VCaP (cell line): Measurements from ENCODE around the gene GIMAP2.
"Not testable (repeated sequence)": the region's sequence is repeated elsewhere in the genome, so short reads cannot be mapped to it uniquely, and the experiment has no call there.

Experiments used
- H3K27ac ChIP-seq: fragments of 450-650 bp; 2 replicates; pipeline ENCODE4 v1.5.1; 2017
- TF ChIP-seq, protein P1 (sequence below): fragments of 450-650 bp; conservative IDR thresholded peaks from 2 replicates; pipeline ENCODE4 v1.5.1; 2017; ENCODE audit warnings: mild to moderate bottlenecking, moderate library complexity

The GIMAP2 gene

DNA sequence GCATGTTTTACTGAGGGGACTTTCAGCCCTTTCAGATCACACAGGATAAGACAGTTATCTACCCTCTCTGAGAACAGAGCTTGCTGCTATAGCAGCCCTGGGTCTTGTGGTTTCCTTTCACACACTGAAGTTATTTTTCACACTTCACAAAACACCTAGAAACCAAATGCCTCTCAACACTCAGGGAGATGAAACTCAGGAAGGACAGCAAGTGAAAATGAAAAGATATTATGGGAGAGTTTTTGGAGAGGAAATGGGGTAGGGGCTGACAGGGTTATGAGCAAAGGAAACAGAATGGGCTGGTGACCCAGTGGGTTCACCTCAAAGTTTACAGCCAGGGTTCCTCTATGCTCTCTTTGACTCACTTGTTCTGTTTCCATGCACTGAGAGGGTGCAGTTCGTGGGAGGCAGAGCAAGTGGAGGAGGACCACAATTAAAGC, 17.0 kb upstream of the GIMAP2 start:
- TF ChIP-seq, protein P1, sequence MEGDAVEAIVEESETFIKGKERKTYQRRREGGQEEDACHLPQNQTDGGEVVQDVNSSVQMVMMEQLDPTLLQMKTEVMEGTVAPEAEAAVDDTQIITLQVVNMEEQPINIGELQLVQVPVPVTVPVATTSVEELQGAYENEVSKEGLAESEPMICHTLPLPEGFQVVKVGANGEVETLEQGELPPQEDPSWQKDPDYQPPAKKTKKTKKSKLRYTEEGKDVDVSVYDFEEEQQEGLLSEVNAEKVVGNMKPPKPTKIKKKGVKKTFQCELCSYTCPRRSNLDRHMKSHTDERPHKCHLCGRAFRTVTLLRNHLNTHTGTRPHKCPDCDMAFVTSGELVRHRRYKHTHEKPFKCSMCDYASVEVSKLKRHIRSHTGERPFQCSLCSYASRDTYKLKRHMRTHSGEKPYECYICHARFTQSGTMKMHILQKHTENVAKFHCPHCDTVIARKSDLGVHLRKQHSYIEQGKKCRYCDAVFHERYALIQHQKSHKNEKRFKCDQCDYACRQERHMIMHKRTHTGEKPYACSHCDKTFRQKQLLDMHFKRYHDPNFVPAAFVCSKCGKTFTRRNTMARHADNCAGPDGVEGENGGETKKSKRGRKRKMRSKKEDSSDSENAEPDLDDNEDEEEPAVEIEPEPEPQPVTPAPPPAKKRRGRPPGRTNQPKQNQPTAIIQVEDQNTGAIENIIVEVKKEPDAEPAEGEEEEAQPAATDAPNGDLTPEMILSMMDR, result no peak
- H3K27ac ChIP-seq, result no peak overlapping the region

DNA sequence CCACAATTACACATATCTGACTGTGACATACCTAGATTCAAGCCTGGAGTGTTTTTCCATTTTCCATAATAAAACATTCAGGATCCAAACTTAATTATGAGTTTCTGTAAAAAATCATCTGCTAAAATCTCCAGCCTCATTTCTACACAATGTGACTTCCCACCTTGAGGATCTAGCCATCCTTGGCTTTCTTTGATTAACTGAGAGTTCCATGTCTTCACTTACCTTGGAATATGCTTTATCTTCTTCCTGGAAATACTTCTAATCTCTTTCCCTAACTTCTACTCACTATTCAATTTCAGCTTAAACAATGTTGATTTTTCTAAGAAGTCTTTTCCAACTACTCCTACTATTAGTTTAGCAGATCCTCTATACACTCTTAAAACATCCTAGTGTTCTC, 16.5 kb upstream of the GIMAP2 start:
- H3K27ac ChIP-seq, result no peak overlapping the region
- TF ChIP-seq, protein P1, result no peak

DNA sequence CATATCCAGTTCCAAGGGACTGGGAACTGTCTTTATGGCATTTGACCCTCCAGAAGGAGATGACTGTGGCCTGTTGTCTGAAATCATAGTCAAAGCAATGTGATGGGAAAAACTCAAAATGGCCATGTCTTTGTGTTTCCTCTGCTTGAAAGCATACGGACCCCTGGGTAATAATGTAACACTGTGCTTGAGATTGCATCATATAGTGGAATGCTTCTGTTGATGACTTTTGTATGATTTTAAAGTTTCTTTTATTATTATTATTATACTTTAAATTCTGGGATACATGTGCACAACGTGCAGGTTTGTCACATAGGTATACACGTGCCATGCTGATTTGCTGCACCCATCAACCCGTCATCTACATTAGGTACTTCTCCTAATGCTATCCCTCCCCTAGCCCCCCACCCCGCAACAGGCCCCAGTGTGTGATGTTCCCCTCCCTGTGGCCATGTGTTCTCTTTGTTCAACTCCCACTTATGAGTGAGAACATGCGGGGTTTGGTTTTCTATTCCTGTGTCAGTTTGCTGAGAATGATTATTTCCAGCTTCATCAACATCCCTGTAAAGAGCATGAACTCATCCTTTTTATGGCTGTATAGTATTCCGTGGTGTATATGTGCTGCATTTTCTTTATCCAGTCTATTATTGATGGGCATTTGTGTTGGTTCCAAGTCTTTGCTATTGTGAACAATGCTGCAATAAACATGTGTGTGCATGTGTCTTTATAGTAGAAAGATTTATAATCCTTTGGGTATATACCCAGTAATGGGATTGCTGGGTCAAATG, 13.5 kb upstream of the GIMAP2 start:
- H3K27ac ChIP-seq, result not testable (repeated sequence)

DNA sequence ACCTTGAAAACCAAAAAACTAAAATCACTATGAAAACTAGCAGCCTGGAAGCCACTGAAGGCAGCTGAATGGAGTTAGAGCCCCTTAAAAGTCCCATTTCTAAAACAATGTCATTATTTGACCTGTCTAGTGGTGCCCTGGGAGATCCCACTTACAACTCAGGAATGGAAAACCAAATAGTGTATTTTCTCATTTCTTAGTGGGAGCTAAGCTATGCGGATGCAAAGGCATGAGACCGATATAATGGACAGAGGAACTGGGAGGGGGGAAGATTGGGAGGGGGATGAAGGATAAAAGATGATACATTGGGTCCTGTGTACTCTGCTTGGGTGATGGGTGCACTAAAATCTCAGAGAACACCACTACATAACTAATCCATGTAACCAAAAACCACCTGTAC, 9.8 kb upstream of the GIMAP2 start:
- H3K27ac ChIP-seq, result no peak overlapping the region
- TF ChIP-seq, protein P1, result no peak

DNA sequence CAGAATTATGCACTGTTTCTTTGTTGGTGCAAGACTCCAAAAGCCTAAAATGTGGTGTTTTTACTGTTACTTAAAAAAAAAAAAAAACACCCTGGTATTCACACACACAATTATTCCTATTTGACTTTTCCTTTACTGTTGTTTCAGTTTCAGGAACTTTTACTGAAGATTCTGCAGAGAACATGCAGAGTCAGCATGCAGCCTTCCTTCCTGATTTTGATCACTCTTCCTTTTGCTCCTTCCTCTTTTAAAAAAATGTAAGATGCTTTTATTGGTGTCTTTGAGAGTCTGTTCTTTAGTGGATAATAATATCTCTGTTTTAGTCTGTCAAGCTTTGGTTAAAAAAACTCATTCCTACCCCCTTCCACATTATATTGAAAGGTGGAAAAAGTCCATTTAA, 9.2 kb upstream of the GIMAP2 start:
- not testable (repeated sequence) for H3K27ac ChIP-seq

DNA sequence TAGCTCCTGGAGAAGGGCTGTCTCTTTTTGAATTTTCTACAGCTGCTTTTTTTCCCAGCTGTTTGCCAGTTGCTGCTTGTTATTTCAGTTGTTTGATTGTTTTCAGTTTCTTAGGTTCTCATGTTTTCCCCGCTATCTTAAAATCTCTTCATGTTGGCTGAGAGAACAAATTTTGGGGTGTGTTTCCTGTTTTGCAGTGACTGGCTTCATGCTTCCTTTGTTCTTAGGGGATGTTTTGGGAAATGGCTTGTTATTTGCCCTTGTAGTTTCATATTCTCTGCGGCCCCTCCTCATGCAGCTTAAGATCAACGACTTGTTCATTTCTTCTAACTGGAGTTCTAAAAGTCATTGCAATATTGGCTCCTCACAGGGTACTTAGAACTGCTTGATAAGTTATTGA, 8.7 kb upstream of the GIMAP2 start:
- H3K27ac ChIP-seq, result not testable (repeated sequence)

DNA sequence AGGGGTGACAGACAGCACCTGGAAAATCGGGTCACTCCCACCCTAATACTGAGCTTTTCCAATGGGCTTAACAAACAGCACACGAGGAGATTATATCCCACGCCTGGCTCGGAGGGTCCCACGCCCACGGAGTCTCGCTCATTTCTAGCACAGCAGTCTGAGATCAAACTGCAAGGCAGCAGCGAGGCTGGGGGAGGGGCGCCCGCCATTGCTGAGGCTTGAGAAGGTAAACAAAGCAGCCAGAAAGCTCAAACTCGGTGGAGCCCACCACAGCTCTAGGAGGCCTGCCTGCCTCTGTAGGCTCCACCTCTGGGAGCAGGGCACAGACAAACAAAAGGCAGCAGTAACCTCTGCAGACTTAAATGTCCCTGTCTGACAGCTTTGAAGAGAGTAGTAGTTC, 6.9 kb upstream of the GIMAP2 start:
- H3K27ac ChIP-seq, result not testable (repeated sequence)

DNA sequence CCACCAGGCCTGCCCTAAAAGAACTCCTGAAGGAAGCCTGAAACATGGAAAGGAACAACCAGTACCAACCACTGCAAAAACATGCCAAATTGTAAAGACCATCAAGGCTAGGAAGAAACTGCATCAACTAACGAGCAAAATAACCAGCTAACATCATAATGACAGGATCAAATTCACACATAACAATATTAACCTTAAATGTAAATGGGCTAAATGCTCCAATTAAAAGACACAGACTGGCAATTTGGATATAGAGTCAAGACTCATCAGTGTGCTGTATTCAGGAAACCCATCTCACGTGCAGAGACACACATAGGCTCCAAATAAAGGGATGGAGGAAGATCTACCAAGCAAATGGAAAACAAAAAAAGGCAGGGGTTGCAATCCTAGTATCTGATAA, 5.1 kb upstream of the GIMAP2 start:
- H3K27ac ChIP-seq, result not testable (repeated sequence)

DNA sequence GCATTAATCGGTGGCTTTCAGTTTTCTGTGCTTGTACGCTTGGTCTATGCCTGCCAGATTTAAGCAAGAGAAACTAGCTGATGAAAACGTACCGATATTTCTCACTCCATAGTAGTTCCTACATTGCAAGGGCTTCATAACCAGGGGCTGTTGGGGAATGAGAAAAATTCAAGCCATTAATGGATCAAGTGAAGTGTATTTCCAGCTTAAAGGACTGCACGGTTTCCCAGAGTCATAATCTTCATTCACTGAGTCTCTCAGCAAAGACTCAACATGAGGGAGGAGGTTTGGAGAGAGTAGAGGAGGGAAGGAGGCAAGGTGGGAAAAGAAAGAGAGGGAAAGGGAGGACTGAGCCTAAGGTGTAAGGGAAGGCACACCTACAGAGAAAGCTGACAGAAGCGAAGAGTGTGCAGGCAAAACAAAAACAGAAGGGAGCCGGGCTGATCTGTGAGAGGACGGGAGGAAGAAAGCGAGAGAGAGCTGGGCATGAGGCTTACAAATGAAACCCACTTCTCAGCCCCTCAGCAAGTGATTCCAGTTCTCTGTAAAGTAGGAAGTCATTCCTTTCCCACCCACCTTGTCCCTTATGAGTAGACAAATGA, 625 bp downstream of the GIMAP2 start:
- H3K27ac ChIP-seq, result peak overlapping the region; percentile 77
- TF ChIP-seq, protein P1, result no peak

DNA sequence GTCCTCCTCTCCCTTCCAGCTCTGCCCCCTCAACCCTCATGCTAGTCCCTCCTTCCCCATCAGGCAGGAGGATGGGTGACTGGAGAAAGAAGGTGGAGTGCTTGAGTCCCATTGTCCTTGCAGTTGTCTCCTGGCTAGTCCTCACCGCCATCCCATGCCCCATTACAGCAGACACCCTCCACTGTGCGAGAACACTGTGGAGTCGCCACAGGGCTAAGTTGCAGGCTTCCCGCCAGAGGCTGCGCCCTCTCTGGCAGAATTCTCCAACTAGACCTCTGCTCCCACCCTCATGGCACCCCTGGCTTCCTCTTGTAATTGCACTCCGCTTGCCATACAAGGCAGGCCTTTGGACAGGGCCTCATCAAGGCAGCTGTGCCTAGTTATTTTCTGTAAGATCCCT, 3.1 kb downstream of the GIMAP2 start:
- TF ChIP-seq, protein P1, result no peak
- no peak overlapping the region for H3K27ac ChIP-seq
